GM19455 (cell line): Measurements from ENCODE around the gene DCAF11.

Source experiments
- ATAC-seq: cut with Tn5 transposase; IDR thresholded peaks from one replicate; pipeline ENCODE4 v1.9.1; 2021; ENCODE audit not compliant: unreplicated experiment

DCAF11 gene

DNA sequence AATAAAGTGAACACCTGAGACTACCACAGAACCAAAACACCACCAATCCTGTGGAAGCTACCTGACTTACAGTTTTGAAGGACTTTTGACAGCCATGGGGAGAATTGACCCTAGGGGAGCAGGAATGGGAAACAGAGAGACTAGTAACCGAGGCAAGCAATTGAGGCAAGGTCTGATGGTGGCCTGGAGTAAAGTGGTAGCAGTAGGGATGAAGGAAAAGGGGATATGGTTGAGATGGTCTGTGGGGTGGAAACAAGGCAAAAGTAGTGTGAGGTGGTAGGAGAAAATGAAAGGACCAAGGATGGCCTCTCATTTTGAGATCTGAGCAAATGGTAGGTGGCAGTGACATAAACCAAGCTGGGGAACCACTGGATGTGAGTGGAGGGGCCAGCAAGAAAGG lies 42.3 kb downstream of the DCAF11 start:
- no peak for ATAC-seq

DNA sequence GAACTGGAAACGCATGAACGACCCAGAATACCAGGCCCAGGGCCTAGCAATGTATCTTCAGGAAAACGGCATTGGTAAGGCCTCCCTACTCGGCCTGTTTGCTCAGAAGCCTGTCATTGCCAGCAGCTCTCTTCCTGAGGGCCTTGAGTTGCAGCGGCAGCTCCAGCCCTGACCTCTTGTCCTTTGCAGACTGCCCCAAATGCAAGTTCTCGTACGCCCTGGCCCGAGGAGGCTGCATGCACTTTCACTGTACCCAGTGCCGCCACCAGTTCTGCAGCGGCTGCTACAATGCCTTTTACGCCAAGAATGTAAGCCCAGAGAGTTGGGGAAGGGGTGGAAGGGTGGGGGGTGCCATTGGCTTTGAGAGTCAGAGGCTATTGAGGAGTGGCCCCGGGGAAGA lies 42.8 kb downstream of the DCAF11 start:
- ATAC-seq: no peak

DNA sequence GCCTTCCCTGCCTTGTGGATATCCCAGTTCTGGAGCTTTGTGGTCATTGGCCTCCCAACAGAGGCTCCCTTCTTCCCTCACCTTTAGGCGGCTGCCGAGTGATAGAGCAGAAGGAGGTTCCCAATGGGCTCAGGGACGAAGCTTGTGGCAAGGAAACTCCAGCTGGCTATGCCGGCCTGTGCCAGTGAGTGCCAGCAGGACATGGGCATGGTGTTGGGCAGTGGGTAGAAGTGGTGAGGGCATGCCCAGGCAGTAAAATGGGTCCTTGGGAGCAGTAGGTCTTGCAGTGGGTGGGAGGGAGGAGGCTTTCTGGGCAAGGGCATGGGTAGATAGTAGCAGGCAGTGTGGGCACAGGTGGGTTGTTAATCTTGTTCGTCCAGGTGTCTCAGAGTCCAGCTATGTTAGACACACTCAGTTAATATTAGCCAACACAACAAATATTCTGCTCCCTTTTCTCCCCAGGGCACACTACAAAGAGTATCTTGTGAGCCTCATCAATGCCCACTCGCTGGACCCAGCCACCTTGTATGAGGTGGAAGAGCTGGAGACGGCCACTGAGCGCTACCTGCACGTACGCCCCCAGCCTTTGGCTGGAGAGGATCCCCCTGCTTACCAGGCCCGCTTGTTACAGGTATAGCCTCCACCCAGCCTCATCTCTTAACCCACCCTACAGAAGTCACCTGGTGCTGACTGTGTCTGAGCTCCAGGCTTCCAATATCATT lies 45.4 kb downstream of the DCAF11 start:
- no peak for ATAC-seq

DNA sequence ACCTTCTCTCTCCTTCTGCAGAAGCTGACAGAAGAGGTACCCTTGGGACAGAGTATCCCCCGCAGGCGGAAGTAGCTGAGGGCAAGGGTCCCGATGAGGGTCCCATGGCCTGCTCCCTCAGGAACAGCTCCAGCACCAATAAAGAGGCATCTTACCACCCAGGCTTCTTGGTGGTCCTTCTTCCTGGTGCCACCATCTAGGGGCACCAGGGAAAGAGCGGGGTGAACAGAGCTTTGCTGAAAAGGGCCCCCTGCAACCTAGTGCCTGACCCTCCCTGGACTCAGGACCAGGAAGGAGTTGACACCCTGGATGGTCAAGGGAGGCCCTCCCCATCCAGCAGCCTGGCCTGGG lies 45.9 kb downstream of the DCAF11 start:
- ATAC-seq: no peak

DNA sequence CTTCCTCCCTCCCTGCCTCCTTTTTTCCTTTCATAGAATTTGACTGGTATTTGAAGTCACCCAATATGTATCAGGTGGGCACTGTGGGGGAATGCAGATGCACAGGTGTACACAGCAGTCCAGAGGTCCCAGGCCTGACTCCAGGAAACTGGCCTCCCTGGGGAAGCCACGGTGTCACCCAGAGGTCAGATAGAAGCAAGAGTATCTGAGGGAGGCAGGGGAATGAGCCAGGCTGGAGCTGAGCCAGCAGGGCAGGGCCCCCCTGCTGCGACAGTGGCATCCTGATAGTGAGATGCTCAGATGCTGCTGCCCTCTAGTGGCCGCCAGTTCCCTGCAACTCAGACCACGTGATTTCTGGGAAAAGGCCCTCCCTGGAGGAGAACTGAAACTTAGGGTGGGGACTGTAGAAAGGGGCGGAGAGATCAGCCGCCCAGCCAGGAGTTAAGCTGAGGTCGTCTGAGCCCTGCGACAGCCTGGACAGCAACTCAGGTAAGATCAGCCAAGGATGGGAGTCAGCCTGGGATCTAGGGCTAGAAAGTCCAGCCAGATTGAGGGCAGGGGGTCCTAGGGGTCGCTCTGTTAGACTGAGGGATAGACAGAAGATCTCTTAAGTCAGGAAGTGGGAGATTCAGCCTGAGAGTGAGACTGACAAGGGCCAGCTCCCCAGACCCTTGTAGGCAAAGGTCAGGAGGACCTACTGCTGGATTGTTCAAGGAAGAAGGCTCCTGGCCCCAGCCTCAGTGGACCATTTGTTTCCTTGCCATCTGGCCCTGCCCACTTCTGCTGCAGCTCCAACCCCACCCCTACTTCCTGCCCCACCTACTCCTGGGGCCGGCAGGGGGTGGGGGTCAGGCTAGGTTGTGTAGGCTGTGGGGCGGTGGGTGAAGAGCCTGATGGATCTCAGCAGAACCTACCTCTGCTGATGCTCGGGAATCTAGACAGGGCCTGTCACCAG lies 46.5 kb downstream of the DCAF11 start, which contains the start of gene IRF9:
IRF9 (plus strand) TSS at position 416 of the 955 bp plus-strand sequence. CDS start 880 bp downstream, outside the sequence.
- peak; percentile 86 for ATAC-seq

DNA sequence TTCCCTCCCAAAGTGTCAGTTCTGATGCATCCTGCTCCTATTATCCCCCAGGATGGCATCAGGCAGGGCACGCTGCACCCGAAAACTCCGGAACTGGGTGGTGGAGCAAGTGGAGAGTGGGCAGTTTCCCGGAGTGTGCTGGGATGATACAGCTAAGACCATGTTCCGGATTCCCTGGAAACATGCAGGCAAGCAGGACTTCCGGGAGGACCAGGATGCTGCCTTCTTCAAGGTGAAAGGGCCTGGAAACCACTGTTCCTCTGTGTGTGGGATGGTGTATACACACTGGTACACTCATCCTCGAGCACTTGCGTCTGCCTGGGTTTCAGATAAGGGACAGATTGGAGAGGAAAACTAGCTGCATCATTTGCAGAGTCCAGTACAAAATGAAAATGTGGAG lies 47.5 kb downstream of the DCAF11 start:
- ATAC-seq: no peak

DNA sequence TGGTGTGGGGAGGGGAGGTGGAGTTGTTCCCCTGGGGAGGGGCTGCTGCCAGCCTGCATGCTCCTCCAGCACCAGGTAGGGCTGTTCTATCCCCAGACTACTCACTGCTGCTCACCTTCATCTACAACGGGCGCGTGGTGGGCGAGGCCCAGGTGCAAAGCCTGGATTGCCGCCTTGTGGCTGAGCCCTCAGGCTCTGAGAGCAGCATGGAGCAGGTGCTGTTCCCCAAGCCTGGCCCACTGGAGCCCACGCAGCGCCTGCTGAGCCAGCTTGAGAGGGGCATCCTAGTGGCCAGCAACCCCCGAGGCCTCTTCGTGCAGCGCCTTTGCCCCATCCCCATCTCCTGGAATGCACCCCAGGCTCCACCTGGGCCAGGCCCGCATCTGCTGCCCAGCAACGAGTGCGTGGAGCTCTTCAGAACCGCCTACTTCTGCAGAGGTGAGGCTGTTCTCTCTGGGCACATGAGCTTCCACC lies 50.0 kb downstream of the DCAF11 start:
- no peak for ATAC-seq

DNA sequence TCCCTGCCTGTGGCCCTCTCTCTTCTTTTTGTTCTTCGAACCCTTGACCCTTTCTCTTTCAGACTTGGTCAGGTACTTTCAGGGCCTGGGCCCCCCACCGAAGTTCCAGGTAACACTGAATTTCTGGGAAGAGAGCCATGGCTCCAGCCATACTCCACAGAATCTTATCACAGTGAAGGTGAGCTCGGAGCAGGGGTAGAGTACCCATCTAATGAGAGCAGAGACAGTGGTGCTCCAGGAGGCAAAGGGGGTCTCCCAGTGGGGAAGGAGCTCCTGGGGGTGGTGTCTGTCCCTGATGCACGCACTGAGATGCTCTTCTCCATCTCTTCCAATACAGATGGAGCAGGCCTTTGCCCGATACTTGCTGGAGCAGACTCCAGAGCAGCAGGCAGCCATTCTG lies 51.2 kb downstream of the DCAF11 start:
- no peak for ATAC-seq

DNA sequence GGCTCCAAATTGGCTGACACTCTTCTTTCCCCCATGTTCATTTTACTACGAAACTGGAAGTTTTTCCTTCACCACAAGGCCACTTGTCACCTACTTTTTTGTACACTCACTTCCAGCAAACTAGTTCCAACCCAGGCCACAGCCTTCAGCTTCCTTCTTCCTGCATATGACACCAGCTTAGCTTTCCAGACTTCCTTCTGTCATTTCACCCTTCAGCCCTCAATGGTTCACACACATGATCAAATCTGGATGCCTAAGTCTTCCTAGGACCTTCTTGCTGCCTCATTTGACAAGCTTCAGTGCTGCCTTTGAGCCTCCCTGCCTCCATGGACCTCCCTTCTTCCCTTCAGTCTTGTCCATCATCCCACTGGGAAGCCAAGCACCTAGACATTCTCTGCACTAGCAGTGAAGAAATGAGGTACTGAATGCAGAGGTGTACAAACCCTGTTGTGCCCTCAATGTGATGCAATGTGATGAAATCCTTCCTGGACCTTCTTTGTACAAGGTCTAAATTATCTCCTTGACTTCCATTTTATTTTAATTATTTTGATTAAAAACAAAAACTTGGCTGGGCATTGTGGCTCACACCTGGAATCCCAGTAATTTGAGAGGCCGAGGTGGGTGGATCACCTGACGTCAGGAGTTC lies 53.0 kb downstream of the DCAF11 start:
- ATAC-seq: no peak

DNA sequence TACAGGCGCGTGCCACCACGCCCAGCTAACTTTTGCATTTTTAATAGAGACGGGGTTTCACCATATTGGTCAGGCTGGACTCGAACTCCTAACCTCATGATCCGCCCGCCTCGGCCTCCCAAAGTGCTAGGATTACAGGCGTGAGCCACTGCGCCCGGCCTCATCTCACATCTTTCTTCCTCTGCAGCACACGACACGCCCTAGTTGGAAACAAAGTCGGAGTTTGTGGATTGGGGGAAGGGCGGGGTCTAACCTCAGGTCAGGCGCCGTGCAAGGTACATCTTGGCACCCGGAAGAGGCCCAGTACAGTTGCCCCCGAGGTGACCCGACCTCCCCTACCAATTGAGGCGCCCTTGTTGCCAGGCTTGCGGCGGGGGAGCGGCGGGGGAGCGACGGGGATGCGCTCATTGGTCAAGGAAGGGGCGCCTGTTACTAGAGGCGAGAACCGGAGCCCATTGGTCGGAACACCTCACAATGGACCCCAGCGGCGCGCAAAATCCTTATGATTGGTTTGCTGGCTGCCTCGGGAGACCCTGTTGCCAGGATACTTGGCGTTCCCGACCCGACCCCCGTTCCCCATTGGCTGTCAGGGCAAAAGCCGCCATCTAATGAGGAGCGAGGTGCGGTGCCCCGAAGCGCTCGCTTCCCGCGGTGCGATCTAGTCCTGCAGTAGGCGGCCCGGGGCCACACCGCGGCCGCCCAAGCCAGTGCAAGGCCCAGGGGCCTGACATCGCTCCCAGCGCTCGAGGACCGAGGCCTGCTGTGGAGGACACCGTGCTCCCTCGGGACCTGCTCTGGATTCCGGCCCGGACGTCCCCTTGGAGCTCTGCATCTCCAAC lies 57.1 kb downstream of the DCAF11 start, which contains the start of gene REC8:
REC8 (plus strand) TSS at position 659 of the 839 bp plus-strand sequence. CDS start 473 bp downstream, outside the sequence.
- peak; percentile 83 for ATAC-seq

DNA sequence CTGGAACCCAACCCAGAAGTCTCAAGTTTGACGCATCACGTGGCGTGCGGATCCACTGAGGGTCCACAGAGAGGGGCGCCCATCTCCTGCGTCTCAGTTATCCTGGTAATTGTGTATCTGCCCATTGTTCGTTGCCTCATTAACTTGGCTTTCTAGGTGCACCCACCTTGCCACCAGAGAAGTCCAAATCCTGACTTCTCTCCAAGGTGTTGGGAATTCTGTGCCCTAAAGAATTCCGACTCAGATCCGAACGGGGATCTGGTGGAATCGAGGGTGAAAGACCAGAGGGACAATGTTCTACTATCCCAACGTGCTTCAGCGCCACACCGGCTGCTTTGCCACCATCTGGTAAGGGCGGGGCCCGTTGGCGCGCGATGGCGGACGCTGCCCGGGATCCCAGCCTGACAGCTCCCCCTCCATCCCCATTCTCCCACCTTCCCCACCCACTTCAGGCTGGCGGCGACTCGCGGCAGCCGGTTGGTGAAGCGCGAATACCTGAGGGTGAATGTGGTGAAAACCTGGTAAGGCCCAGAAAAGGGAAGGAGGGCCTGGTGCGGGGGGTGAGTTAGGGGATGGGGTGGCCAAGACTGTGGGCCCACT lies 57.8 kb downstream of the DCAF11 start:
- ATAC-seq: no peak

DNA sequence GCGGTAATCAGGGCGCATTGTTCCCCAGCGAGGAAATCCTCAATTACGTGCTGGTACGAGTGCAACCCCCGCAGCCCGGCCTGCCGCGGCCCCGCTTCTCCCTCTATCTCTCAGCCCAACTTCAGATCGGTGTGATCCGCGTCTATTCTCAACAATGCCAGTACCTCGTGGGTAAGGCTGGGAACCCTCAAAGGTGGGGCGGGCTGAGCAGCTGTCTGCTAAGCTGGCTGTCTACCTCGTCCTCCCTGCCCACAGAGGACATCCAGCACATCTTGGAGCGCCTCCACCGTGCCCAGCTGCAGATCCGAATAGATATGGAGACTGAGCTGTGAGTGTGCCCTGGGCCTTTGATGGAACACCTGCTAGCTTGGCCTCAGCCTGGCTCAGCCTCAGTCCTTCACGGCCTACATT lies 58.3 kb downstream of the DCAF11 start:
- ATAC-seq: no peak
